Femur (tissue), 1 donor: ENCODE data around the gene MAPK8IP3.

Source experiments
- DNase-seq: peaks from one replicate; pipeline ENCODE4 v3.0.0-alpha.2; 2017

Gene MAPK8IP3

GRCh38 chr16:1680361-1680760, 25.6 kb upstream of the MAPK8IP3 start:
- DNase-seq, result no peak

DNA sequence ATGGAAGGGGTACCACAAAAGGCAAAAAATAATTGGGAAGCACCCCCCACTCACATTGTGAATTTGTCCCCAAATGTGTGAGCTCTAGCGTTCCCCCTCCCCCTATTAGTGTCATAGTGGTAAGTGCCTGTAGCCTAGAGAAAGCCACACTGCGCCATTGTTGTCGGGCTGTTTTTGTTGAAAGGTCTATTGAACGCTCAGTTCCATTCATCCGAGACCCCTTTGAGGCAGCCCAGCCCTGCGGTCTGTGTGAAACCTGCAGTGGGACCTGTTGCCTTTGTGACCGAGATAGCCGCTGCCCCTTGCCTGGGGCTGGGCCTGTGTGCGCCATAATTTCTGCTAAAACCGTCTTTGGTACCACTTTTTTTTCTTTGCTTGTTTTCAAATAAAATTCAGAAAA, 25.0 kb upstream of the MAPK8IP3 start:
- DNase-seq, result no peak

DNA sequence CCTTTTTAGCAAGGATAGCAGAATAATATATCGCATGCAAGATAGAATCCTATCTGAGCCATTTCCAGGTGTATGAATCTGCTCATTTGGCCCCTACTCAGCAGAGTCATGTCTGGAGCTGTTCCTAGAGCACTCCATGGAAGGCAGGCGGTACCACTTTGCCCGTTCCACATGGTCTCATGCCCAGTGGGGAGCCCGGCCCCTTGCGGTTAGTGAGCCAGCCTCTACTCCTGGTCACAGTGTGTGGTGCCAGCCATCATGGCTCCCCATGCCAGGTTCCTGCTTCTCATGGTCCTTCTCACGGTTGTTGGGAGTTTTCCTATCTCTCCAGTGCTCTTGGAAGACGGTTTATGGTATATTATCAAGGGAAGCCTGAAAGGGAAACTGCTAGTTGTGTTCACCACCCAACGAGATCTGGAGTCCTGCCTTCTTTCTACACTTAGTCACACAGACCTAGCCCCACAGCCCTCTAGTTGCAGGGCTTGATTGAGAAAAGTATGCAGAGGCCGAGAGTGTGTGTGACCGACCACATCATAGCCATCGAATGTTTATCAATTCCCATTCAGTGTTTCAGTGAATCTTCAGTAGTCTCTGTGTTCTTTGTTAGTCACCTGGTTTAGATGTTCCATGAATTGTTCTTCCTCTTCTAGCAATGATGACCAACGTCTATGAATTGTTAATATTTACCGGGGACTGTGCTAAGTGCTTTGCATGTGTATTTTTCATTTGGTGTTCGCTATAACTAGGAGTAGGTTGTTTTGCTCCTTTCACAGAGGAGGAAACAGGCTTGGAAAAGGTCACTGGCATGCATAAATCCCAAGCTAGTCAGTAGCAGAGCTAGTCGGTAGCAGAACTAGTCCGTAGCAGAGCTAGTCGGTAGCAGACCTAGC, 18.3 kb upstream of the MAPK8IP3 start:
- no peak for DNase-seq

GRCh38 chr16:1688807-1689560, 17.0 kb upstream of the MAPK8IP3 start:
- DNase-seq, result no peak

- no peak for DNase-seq
Observed at GRCh38 chr16:1689853-1690252, 16.1 kb upstream of the MAPK8IP3 start.

DNA sequence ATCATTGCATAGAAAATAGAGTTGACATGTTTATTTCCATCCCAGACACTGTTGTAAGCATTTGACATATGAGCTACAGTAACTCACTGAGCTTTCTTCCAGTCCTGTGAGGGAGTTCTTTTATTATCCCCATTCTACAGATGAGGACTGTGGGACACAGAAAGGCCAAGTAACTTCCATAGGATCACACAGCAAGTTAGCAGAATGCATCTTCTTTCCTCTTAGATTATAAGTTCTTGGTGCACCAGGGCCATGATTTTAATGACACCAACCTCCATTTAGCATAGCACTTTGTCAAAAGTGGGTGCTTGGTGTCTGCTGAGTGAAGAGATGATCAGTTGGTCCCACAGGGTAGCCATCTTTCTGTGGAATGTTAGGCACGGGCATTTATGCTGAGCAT, 15.2 kb upstream of the MAPK8IP3 start:
- no peak for DNase-seq

DNA sequence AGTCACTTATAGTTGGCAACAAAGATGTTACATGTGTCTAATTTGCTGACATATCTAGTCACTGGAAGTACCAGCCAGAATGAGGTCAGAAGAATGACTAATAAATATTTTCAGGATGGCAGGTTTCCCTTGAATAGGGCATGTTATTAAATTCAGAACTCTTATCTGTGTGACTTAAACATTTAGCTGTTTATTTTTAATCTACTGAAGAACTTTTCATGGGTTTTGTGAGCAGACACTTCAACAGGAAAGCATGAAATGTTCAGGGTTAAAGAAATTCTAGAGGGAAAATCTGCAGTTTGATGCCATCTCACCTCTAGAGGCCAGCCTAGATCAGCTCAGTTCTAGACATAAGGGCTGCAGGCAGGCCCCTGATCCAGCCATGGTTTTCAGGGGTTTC, 14.7 kb upstream of the MAPK8IP3 start:
- no peak for DNase-seq

GRCh38 chr16:1691956-1692355, 14.0 kb upstream of the MAPK8IP3 start:
- no peak for DNase-seq

GRCh38 chr16:1696863-1697262, 9.1 kb upstream of the MAPK8IP3 start:
- no peak for DNase-seq

DNA sequence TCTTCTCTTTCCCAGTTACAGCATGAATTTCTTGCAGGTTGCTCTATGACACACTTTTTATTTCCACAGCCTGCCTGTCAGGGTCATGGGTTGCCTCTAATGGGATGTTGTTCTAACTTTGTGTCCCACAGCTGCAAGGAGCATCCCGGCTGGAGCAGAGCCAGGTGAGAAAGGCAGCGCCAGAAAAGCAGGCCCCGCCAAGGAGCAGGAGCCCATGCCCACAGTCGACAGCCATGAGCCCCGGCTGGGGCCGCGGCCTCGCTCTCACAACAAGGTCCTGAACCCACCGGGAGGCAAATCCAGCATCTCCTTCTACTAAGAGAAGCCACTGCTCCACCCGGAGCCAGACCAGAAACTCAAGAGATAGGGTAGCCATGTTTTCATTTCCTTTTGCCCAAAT, 7.3 kb upstream of the MAPK8IP3 start:
- no peak for DNase-seq

DNA sequence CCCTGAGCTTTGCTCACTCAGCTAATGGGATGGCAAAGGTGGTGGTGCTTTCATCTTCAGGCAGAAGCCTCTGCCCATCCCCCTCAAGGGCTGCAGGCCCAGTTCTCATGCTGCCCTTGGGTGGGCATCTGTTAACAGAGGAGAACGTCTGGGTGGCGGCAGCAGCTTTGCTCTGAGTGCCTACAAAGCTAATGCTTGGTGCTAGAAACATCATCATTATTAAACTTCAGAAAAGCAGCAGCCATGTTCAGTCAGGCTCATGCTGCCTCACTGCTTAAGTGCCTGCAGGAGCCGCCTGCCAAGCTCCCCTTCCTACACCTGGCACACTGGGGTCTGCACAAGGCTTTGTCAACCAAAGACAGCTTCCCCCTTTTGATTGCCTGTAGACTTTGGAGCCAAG, 5.7 kb upstream of the MAPK8IP3 start:
- no peak for DNase-seq

- no peak for DNase-seq
Observed at GRCh38 chr16:1701216-1701878, 4.6 kb upstream of the MAPK8IP3 start.

DNA sequence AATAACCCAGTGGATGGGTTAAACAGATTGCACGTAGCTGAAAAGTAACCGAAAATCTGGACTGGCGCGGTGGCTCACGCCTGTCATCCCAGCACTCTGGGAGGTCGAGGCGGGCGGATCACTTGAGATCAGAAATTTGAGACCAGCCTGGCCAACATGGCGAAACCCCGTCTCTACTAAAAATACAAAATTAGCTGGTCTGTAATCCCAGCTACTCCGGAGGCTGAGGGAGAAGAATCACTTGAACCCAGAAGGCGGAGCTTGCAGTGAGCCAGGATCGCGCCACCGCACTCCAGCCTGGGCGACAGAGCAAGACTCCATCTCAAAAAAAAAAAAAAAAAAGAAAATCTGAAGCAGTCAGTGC, 689 bp upstream of the MAPK8IP3 start:
- DNase-seq, result peak; percentile 33

GRCh38 chr16:1706386-1707192, 594 bp downstream of the MAPK8IP3 start:
- no peak for DNase-seq

DNA sequence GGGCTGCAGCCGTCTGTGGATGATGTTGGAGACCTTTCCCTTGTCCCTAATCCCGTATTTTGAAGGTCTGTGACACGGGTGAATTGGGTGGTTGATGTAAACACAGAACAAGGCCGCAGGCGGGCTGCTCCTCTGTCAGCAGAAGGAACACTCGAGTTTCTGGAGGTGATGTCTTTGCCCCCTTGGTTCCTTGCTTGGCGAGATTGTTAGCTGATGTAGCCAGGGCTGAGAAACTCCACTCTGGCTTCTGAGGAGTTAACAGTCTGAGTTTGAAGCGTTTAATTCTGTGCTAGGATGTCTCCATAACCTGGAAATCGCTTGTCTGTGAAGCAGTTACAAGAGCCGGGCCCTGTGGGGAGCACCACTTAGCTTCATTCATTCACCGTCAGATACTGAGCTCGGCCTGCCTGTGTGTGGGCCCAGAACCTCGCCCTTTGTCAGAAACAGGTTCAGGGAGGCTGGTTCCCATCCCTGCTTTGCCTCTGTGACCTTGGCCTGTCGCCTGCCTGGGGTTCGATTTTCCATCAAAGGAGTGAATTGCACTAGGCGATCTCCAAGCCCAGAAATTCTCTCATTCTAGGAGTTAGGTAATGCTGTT, 1.3 kb downstream of the MAPK8IP3 start:
- DNase-seq, result no peak

DNA sequence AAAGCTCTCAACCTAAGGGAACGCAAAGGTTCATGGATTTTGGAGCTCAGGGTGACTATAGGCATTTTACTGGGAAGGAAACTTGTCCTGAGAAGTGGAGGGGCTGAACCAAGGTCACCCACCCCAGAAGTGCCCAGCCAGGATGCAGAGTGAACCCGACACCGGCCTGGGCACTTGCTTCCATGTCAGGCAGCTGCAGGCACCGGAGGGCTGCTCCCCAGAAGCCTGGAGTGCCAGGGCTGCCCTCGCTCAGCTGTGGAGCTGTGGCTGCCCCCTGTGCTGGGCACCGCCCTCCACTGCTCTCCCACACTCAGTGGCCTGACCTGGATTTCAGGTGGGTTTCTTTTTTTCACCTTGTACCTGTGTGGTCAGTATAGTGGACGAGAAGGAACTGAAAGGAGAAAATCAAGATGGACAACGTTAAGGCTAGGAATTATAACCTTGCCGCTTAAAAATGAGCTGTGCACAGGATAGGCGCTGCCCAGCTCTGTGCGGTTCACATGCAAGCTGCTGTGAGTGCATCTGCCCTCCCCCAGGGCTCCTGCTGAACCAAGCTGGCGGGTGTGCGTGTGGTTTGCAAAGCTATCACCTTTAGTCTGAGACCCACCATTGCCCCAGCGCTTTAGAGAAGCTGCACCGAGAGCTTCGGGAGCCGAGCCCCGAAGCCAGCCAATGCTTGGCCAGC, 2.2 kb downstream of the MAPK8IP3 start:
- no peak for DNase-seq

- DNase-seq, result no peak
Observed at GRCh38 chr16:1708768-1709180, 2.8 kb downstream of the MAPK8IP3 start.

DNA sequence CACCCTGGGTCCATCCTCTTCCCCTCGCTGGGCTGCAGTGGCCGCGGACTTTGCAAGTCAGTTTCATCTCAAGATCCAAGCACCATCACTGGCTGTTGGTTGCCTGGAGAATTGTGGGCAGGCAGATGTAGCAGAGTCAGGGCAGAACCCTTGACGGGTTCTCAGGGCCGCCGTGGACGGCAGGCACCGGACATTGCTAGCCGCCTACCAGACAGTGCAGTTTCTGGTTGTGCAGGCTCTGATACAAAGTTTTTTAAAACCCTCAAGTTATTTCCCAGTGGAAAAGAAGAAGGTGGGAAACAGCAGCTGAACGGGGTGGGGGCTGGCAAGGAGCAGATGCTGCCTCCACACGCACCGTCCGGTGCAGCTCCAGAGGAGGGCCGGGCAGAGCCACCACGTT, 3.4 kb downstream of the MAPK8IP3 start:
- no peak for DNase-seq

DNA sequence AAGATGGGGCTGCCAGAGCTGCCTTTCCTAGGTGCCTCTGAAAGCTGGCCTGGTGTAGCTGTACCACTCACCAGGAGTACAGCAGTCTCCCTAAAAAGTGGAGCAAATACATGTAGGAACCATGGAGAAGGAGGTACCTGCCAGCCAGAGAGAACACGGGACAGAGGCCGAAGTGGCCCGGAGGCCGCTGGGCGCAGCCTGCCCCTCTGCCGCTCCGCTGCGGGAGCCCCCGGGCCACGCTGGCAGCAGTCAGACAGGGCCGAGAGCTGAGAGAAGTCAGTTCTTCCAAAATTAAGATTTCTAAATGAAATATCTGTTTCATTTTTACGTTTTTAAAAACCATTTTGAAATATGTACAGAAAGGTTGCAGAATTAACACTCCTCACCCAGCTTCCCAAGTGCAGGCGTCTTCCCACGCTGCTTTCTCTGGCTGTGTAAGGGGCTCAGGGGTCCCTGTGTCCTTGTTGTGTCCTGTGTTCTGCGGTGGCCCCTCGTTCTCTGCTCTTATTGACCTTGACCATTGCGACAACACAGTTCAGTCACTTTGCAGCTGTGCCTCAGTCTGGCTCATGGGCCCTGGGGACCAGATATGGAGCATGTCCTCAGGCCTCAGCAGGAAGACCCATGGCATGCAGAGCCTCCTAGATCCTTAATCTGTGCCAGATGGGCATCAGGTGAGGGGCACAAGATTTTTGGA, 5.0 kb downstream of the MAPK8IP3 start:
- DNase-seq, result no peak

DNA sequence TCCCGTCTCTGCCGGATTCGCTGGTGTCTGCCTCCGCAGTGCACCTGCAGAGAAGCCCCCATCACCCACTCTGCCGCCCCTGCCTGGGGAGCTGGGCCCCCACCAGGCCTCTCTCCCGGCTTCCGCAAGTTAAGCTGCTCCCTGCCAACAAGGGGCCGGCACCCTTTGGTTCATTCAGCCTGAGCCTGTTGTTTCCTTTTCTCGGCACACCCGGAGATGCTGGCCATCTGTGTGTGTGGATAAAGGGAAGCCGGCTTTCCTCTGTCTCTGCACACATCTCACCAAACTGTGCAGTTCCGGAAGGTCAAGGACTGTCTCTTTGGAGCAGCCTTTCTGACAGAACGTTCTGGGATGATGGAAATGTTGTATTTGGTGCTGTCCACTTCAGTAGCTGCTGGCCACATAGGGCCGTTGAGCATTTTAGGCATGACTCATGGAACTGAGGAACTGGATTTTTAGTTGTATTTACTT, 6.8 kb downstream of the MAPK8IP3 start:
- no peak for DNase-seq

DNA sequence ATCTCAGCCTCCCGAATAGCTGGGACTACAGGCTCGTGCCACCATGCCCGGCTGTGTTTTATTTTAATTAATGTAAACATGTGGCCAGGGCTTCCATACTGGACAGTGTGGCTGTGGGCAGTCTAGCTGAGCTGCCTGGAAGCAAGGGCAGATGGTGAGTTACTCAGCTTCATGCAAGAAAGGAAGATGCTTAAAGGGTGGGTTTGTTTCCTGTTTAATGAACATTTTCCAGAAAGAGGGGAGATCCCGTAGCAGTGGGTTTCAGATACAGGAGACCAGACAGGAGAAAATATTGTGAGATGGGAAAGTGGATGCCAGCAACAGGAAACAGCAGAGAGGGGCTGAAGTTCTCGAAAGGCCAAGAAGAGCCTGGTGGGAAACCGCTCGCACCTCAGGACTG, 7.3 kb downstream of the MAPK8IP3 start:
- DNase-seq, result no peak
